NCI-H2107 treated with DMSO at 0.1 percent for 48 hours (cell line): ENCODE data around the gene SYNPR.
A peak's percentile ranks its signal among the peaks of the same experiment; 100 is the strongest.
"Not testable (repeated sequence)": the region's sequence is repeated elsewhere in the genome, so short reads cannot be mapped to it uniquely, and the experiment has no call there.

ENCODE experiments used
- DNase-seq: peaks from one replicate; lab custom pipeline; 2025; ENCODE audit not compliant: unreplicated experiment; lab: John Stamatoyannopoulos, UW

SYNPR gene

GRCh38 chr3:63278171-63279004 lies at the start of gene SYNPR:
SYNPR (plus strand) TSS chr3:63278308.
- no peak for DNase-seq

GRCh38 chr3:63228677-63229076 lies 49.4 kb upstream of the SYNPR start:
- peak; percentile 47 for DNase-seq

GRCh38 chr3:63230146-63230545 lies 48.0 kb upstream of the SYNPR start:
- DNase-seq = no peak

- no peak for DNase-seq
These were observed 46.5 kb upstream of the SYNPR start for GRCh38 chr3:63231643-63232042.

- peak; percentile 7 for DNase-seq
These were observed 45.2 kb upstream of the SYNPR start for GRCh38 chr3:63232764-63233396.

- no peak for DNase-seq
These were observed 37.7 kb upstream of the SYNPR start for GRCh38 chr3:63240381-63240902.

- DNase-seq = no peak
These were observed 36.0 kb upstream of the SYNPR start for GRCh38 chr3:63242124-63242523.

- no peak for DNase-seq
These were observed 33.6 kb upstream of the SYNPR start for GRCh38 chr3:63244486-63244885.

GRCh38 chr3:63245726-63246241 lies 32.3 kb upstream of the SYNPR start:
- no peak for DNase-seq

GRCh38 chr3:63248015-63248414 lies 30.1 kb upstream of the SYNPR start:
- no peak for DNase-seq

- no peak for DNase-seq
These were observed 26.6 kb upstream of the SYNPR start for GRCh38 chr3:63251499-63251898.

- not testable (repeated sequence) for DNase-seq
These were observed 22.3 kb upstream of the SYNPR start for GRCh38 chr3:63255819-63256218.

- no peak for DNase-seq
These were observed 13.4 kb upstream of the SYNPR start for GRCh38 chr3:63264716-63265115.

- no peak for DNase-seq
These were observed 3.7 kb upstream of the SYNPR start for GRCh38 chr3:63274359-63274758.

- DNase-seq = no peak
These were observed 1.1 kb downstream of the SYNPR start for GRCh38 chr3:63279005-63279841.

- DNase-seq = no peak
These were observed 9.5 kb downstream of the SYNPR start for GRCh38 chr3:63287610-63288009.

GRCh38 chr3:63290686-63291085 lies 12.6 kb downstream of the SYNPR start:
- DNase-seq = no peak

- DNase-seq = no peak
These were observed 16.2 kb downstream of the SYNPR start for GRCh38 chr3:63294332-63294731.

GRCh38 chr3:63295356-63295755 lies 17.2 kb downstream of the SYNPR start:
- DNase-seq = no peak

- no peak for DNase-seq
These were observed 17.7 kb downstream of the SYNPR start for GRCh38 chr3:63295806-63296205.

- DNase-seq = no peak
These were observed 18.1 kb downstream of the SYNPR start for GRCh38 chr3:63296249-63296648.
